Measurements from ENCODE around the gene BTBD2. TPM values are rescaled to one million over a fixed set of nuclear protein-coding genes. Genes with fewer than 3 reads are reported as not detected.
A peak's percentile ranks its signal among the peaks of the same experiment; 100 is the strongest.

The BTBD2 gene
- total RNA-seq, 1 donor, result 46.6 TPM

GRCh38 chr19:2061495-2062388 lies 46.2 kb upstream of the BTBD2 start:
- TF ChIP-seq CTCF (IDR thresholded peaks at IDR 0.05; ENCODE audit: insufficient read depth, low read depth, low read length), result no peak
- peak overlapping the region; percentile 66 for H3K4me3 ChIP-seq (ENCODE audit: low read depth, low read length)
- peak; percentile 98 for DNase-seq (ENCODE audit: low read depth)

DNA sequence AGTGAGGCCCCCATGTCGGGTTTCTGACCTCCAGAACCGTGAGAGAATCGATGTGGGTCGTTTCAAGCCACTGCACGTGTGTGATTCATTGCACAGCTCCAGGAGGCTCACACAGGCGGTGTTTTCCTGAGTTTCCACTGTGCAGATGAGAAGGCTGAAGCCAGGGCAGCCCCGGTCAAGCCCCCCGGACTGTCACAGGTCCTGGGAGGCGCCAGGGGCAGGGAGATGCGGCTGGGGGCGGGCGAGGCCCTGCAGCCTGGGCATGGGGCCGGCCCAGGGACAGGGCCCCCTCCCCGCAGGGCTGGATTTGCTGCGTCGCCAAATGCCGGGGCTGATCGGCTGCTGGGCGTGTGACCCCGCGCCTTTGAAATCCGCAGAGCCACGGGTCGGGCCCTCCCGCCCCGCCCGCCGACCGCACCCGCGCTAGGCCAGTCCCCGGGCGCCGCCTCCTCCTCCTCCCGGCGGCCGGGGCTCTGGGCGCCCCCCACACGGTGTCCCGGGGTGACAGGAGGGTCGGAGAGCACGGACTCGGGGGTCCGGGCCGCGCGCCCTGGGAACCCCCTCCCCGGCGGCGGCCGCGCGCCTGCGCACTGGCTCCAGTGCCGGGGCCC lies 45.5 kb upstream of the BTBD2 start:
- DNase-seq (ENCODE audit: low read depth), result peak; percentile 87
- no peak for TF ChIP-seq CTCF (IDR thresholded peaks at IDR 0.05; ENCODE audit: insufficient read depth, low read depth, low read length)
- H3K4me3 ChIP-seq (ENCODE audit: low read depth, low read length), result peak overlapping the region; percentile 52

GRCh38 chr19:2059422-2060201 lies 44.1 kb upstream of the BTBD2 start:
- peak; percentile 88 for DNase-seq (ENCODE audit: low read depth)
- TF ChIP-seq CTCF (IDR thresholded peaks at IDR 0.05; ENCODE audit: insufficient read depth, low read depth, low read length), result no peak
- H3K4me3 ChIP-seq (ENCODE audit: low read depth, low read length), result peak overlapping the region; percentile 21

DNA sequence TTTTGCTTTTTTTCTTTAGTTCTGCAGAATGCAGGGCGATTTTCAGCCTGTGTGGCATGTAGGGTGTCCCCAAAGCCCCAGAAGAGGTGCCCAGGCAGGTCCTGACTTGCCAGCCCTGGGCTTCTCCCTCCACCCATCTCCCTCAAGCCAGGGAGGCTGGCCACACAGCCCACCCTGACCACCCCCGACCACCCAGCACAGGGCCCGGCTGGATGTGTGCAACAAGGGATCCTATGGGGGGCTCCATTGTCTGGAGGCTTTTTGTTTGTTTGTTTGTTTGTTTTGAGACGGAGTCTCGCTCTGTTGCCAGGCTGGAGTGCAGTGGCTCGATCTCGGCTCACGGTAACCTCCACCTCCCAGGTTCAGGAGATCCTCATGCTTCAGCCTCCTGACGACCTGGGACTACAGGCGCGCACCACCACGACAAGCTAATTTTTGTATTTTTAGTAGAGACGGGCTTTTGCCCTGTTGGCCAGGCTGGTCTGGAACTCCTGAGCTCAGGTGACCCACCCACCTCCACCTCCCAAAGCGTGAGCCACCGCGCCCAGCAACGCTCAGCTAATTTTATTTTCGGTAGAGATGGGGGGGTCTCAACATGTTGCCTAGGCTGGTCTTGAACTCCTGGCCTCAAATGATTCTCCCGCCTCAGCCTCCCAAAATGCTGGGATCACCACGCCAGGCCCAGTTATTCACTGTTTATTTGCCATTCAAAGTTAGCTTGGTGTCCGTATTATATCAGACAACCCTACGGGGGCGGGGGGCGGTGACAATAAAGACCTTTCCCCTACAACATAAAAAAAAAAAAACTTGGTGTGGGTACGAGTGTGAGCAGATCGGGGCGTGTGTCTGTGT lies 43.3 kb upstream of the BTBD2 start:
- no peak overlapping the region for H3K4me3 ChIP-seq (ENCODE audit: low read depth, low read length)
- no peak for TF ChIP-seq CTCF (IDR thresholded peaks at IDR 0.05; ENCODE audit: insufficient read depth, low read depth, low read length)
- no peak for DNase-seq (ENCODE audit: low read depth)

- TF ChIP-seq CTCF (IDR thresholded peaks at IDR 0.05; ENCODE audit: insufficient read depth, low read depth, low read length), result no peak
- no peak for DNase-seq (ENCODE audit: low read depth)
- H3K4me3 ChIP-seq (ENCODE audit: low read depth, low read length), result no peak overlapping the region
These were observed 42.3 kb upstream of the BTBD2 start for GRCh38 chr19:2057484-2058469.
